DND-41 (cell line): ENCODE measurements around the gene NARF.
A peak's percentile ranks its signal among the peaks of the same experiment; 100 is the strongest.

Experiments used
- ATAC-seq: fragments of 200-7000 bp; cut with Tn5 transposase; 3 replicates; pipeline ENCODE4 v1.9.1; 2021; ENCODE audit warnings: low read depth; ENCODE audit not compliant: insufficient read depth
- DNase-seq: peaks from one replicate; pipeline ENCODE4 v3.0.0-alpha.2; 2020
- H2AFZ ChIP-seq: 2 replicates; pipeline ENCODE4 v1.6.0; 2012; ENCODE audit warnings: low read depth, low read length
- H3K27ac ChIP-seq: 2 replicates; pipeline ENCODE4 v1.5.1; 2012; ENCODE audit warnings: low read length, inconsistent platforms
- H3K27me3 ChIP-seq: fragments of 200-600 bp; sonication (generic); 2 replicates; pipeline ENCODE4 v1.6.0; 2012; ENCODE audit warnings: low read length, mild to moderate bottlenecking, inconsistent platforms; ENCODE audit not compliant: insufficient read depth, poor library complexity
- H3K36me3 ChIP-seq: 2 replicates; pipeline ENCODE4 v1.5.1; 2012; ENCODE audit warnings: low read length, inconsistent platforms; ENCODE audit not compliant: insufficient read depth
- H3K4me1 ChIP-seq: 2 replicates; pipeline ENCODE4 v1.5.1; 2012; ENCODE audit warnings: mild to moderate bottlenecking, low read length; ENCODE audit not compliant: insufficient read depth
- H3K4me2 ChIP-seq: 2 replicates; pipeline ENCODE4 v1.6.0; 2012; ENCODE audit warnings: mild to moderate bottlenecking, moderate library complexity, low read length, inconsistent platforms; ENCODE audit not compliant: insufficient read depth
- H3K4me3 ChIP-seq, 2 experiments: fragments of 200-600 bp in 1 of 2; shearing (Covaris generic) in 1 of 2; 2 replicates each; pipeline ENCODE4 v1.5.1; 2012 to 2016; ENCODE audit warnings: inconsistent platforms in 2 of 2, low read length in 2 of 2, mild to moderate bottlenecking in 2 of 2, low read depth in 1 of 2, moderate library complexity in 1 of 2
- H3K79me2 ChIP-seq: 2 replicates; pipeline ENCODE4 v1.6.0; 2012; ENCODE audit warnings: low read length, inconsistent platforms; ENCODE audit not compliant: insufficient read depth
- H3K9ac ChIP-seq: 2 replicates; pipeline ENCODE4 v1.6.0; 2012; ENCODE audit warnings: low read depth, mild to moderate bottlenecking, inconsistent platforms, low read length, moderate library complexity
- H3K9me3 ChIP-seq: 2 replicates; pipeline ENCODE4 v1.5.1; 2012; ENCODE audit warnings: low read length, moderate library complexity, mild to moderate bottlenecking, inconsistent platforms; ENCODE audit not compliant: insufficient read depth, severe bottlenecking
- H4K20me1 ChIP-seq: 2 replicates; pipeline ENCODE4 v1.6.0; 2012; ENCODE audit warnings: low read length; ENCODE audit not compliant: insufficient read depth
- CTCF ChIP-seq: IDR thresholded peaks from 2 replicates; pipeline ENCODE4 v1.5.1; 2012; ENCODE audit warnings: borderline replicate concordance, low read length, moderate library complexity, mild to moderate bottlenecking; ENCODE audit not compliant: poor library complexity, severe bottlenecking; ENCODE audit errors: extremely low read depth
- EZH2 ChIP-seq: IDR thresholded peaks from 3 replicates; pipeline ENCODE4 v1.6.1; 2012; ENCODE audit warnings: borderline replicate concordance, low read depth, mild to moderate bottlenecking, moderate library complexity, low read length, inconsistent platforms; ENCODE audit not compliant: severe bottlenecking

NARF gene

GRCh38 chr17:82446649-82447048 lies 11.9 kb upstream of the NARF start:
- no peak for ATAC-seq
- H2AFZ ChIP-seq, result no peak overlapping the region
- no peak overlapping the region for H3K9ac ChIP-seq
- H3K27ac ChIP-seq, result peak overlapping the region; percentile 1; the same call in 1 of the 2 replicates
- H3K36me3 ChIP-seq, result peaks cover 60% of the 10 kb centered on the region
- TF ChIP-seq CTCF, result no peak
- no peak for TF ChIP-seq EZH2
- H3K4me1 ChIP-seq, result peaks cover 31% of the 10 kb centered on the region
- H3K27me3 ChIP-seq, result no peaks in the 10 kb centered on the region
- H3K79me2 ChIP-seq, result peaks cover 59% of the 10 kb centered on the region
- peaks cover 49% of the 10 kb centered on the region for H4K20me1 ChIP-seq
- no peak overlapping the region for H3K4me3 ChIP-seq
- no peaks in the 10 kb centered on the region for H3K9me3 ChIP-seq
- no peak for DNase-seq
- no peak overlapping the region for H3K4me2 ChIP-seq

GRCh38 chr17:82447876-82448275 lies 10.7 kb upstream of the NARF start:
- Histone ChIP-seq H3K4me2 (peak overlapping the region; percentile 35; the same call in 1 of the 2 replicates), H3K79me2 (peaks cover 57% of the 10 kb centered on the region), H3K4me3 (no peak overlapping the region), H3K9me3 (no peaks in the 10 kb centered on the region), H3K4me1 (peaks cover 35% of the 10 kb centered on the region), H3K36me3 (peaks cover 47% of the 10 kb centered on the region), H3K27ac (peak overlapping the region; percentile 43), H4K20me1 (peaks cover 40% of the 10 kb centered on the region), H2AFZ (no peak overlapping the region), H3K27me3 (no peaks in the 10 kb centered on the region), H3K9ac (no peak overlapping the region)
- ATAC-seq (no peak), DNase-seq (no peak)
- TF ChIP-seq EZH2 (no peak), CTCF (no peak)

GRCh38 chr17:82449131-82449882 lies 9.2 kb upstream of the NARF start:
- Histone ChIP-seq H4K20me1 (peaks cover 29% of the 10 kb centered on the region), H3K4me3 (peak overlapping the region; percentile 63 to 75), H3K9ac (peak overlapping the region; percentile 96), H3K79me2 (peaks cover 57% of the 10 kb centered on the region), H3K4me2 (peak overlapping the region; percentile 77), H3K9me3 (peaks cover 2% of the 10 kb centered on the region), H3K27ac (peak overlapping the region; percentile 94), H3K4me1 (peaks cover 35% of the 10 kb centered on the region), H2AFZ (peak overlapping the region; percentile 29; the same call in 1 of the 2 replicates), H3K27me3 (no peaks in the 10 kb centered on the region), H3K36me3 (peaks cover 33% of the 10 kb centered on the region)
- DNase-seq (peak; percentile 91), ATAC-seq (peak; percentile 71)
- TF ChIP-seq CTCF (no peak), EZH2 (no peak)
